DOHH2 (cell line): ENCODE data around the gene SLC44A3.

Experiments used
- H3F3A ChIP-seq: fragments of 200-600 bp; sonication (generic), shearing (Covaris generic); 2 replicates; pipeline ENCODE4 v1.6.0; 2016; ENCODE audit warnings: antibody characterized with exemption, mild to moderate bottlenecking; ENCODE audit not compliant: control insufficient read depth, insufficient read depth
- H3K27ac ChIP-seq: fragments of 200-600 bp; sonication (generic); 2 replicates; pipeline ENCODE4 v1.5.1; 2014; ENCODE audit warnings: low read depth, mild to moderate bottlenecking, low read length, moderate library complexity
- H3K27me3 ChIP-seq: fragments of 200-600 bp; sonication (generic); 2 replicates; pipeline ENCODE4 v1.6.1; 2014; ENCODE audit warnings: mild to moderate bottlenecking, low read length, mixed read lengths; ENCODE audit not compliant: control insufficient read depth
- H3K36me3 ChIP-seq: fragments of 200-600 bp; sonication (generic); 2 replicates; pipeline ENCODE4 v1.6.1; 2014; ENCODE audit warnings: mild to moderate bottlenecking, low read length, moderate library complexity, mixed read lengths; ENCODE audit not compliant: control insufficient read depth
- H3K4me1 ChIP-seq: fragments of 200-600 bp; sonication (generic); 2 replicates; pipeline ENCODE4 v1.6.1; 2014; ENCODE audit warnings: mild to moderate bottlenecking, low read length, mixed read lengths; ENCODE audit not compliant: control insufficient read depth
- H3K4me2 ChIP-seq: fragments of 200-600 bp; sonication (generic); 2 replicates; pipeline ENCODE4 v1.6.0; 2014; ENCODE audit warnings: mild to moderate bottlenecking, low read length, moderate library complexity
- H3K4me3 ChIP-seq: fragments of 200-600 bp; sonication (generic); 2 replicates; pipeline ENCODE4 v1.5.1; 2014; ENCODE audit warnings: mild to moderate bottlenecking, low read length, mixed read lengths
- H3K79me2 ChIP-seq: fragments of 200-600 bp; sonication (generic); 2 replicates; pipeline ENCODE4 v1.6.1; 2014; ENCODE audit warnings: mild to moderate bottlenecking, low read length, mixed read lengths; ENCODE audit not compliant: control insufficient read depth
- H3K9me2 ChIP-seq: fragments of 200-600 bp; sonication (generic); replicated peaks from 2 replicates; pipeline ENCODE4 v1.6.1; 2014; ENCODE audit warnings: mild to moderate bottlenecking, low read length, mixed read lengths; ENCODE audit not compliant: control insufficient read depth
- H3K9me3 ChIP-seq: fragments of 200-600 bp; sonication (generic); 2 replicates; pipeline ENCODE4 v1.6.1; 2014; ENCODE audit warnings: antibody characterized with exemption, low read length, mixed read lengths; ENCODE audit not compliant: control insufficient read depth, insufficient read depth
- H4K20me1 ChIP-seq: fragments of 200-600 bp; sonication (generic); 2 replicates; pipeline ENCODE4 v1.6.0; 2014; ENCODE audit warnings: low read depth, mild to moderate bottlenecking, antibody characterized with exemption, low read length, moderate library complexity; ENCODE audit not compliant: control insufficient read depth, insufficient read depth
- EZH2phosphoT487 ChIP-seq: fragments of 200-600 bp; sonication (generic); IDR thresholded peaks from 2 replicates; pipeline ENCODE4 v1.6.1; 2017; ENCODE audit warnings: borderline replicate concordance, mild to moderate bottlenecking, antibody characterized with exemption, low read length, moderate library complexity, mixed read lengths
- TF ChIP-seq, protein P1 (sequence below): fragments of 200-600 bp; sonication (generic); IDR thresholded peaks from one replicate; pipeline ENCODE4 v1.5.1; 2014; ENCODE audit warnings: antibody characterized with exemption, mild to moderate bottlenecking, low read depth, low read length; ENCODE audit not compliant: poor library complexity, severe bottlenecking

The SLC44A3 gene

DNA sequence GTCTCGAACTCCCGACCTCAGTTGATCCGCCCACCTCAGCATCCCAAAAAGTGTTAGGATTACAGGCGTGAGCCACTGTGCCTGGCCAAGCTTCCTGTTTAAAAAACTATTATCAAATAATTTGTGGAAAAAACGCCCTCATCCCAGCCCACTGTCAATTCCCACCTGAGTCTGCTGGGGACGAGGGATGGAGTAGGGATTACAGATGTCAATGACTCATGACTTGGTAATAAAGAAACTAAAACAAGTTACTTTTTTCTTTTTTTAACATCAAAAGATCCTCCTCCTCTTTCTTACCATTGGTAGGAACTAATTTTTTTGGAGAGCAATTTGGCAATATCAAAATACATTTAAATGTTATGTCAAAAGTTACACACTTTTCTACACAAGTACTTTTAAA is 97.1 kb downstream of the SLC44A3 start:
- Histone ChIP-seq H4K20me1 (no peaks in the 10 kb centered on the region), H3K27ac (no peak overlapping the region), H3K9me2 (no peaks in the 10 kb centered on the region), H3K4me3 (no peak overlapping the region), H3K4me1 (no peaks in the 10 kb centered on the region), H3K4me2 (no peak overlapping the region), H3K79me2 (no peaks in the 10 kb centered on the region), H3K9me3 (no peaks in the 10 kb centered on the region), H3F3A (no peaks in the 10 kb centered on the region), H3K36me3 (no peaks in the 10 kb centered on the region), H3K27me3 (peaks cover 3% of the 10 kb centered on the region)
- TF ChIP-seq, protein P1, sequence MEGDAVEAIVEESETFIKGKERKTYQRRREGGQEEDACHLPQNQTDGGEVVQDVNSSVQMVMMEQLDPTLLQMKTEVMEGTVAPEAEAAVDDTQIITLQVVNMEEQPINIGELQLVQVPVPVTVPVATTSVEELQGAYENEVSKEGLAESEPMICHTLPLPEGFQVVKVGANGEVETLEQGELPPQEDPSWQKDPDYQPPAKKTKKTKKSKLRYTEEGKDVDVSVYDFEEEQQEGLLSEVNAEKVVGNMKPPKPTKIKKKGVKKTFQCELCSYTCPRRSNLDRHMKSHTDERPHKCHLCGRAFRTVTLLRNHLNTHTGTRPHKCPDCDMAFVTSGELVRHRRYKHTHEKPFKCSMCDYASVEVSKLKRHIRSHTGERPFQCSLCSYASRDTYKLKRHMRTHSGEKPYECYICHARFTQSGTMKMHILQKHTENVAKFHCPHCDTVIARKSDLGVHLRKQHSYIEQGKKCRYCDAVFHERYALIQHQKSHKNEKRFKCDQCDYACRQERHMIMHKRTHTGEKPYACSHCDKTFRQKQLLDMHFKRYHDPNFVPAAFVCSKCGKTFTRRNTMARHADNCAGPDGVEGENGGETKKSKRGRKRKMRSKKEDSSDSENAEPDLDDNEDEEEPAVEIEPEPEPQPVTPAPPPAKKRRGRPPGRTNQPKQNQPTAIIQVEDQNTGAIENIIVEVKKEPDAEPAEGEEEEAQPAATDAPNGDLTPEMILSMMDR: no peak
- no peak for TF ChIP-seq EZH2phosphoT487

DNA sequence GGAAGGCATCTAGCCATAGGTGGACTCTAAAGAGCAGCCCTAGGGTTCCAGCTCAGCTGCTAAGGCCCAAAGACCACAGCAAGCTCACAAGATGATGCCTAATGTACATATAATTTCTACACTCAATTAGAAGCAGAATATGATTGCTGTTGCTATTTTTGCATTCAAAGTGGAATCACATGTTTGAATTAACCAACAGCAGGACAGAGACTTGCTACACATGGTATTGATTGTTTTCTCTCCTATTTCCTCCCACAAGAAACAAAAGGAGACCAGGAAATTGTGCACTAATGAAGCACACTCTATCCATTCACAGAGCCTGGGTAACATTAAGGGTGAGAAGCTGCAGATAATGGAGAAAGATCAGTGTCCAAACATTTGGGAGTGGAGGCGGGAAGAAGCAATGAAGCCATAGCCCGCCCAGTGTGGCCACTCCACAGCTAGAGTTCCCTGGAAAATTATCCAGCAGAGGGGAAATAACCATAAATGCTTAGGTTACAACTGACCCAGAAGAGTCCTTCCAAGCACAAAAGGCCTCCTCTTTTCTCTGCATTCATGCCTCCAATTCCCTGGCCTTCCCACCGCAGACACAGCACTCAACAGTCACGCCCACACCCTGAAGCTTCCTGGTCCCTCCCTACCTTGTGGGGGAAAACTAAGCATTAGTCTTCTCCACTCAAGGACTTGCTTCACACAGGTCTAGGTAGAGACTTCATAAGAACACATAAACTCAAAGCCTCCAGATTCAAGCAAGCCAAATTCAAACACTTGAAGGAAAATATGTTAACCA is 99.3 kb downstream of the SLC44A3 start:
- H3K4me2 ChIP-seq: no peak overlapping the region
- H3K9me2 ChIP-seq: no peaks in the 10 kb centered on the region
- H3K27me3 ChIP-seq: peaks cover 3% of the 10 kb centered on the region
- no peaks in the 10 kb centered on the region for H4K20me1 ChIP-seq
- no peaks in the 10 kb centered on the region for H3K4me1 ChIP-seq
- TF ChIP-seq EZH2phosphoT487: no peak
- TF ChIP-seq, protein P1: no peak
- H3K9me3 ChIP-seq: no peaks in the 10 kb centered on the region
- no peak overlapping the region for H3K27ac ChIP-seq
- H3K36me3 ChIP-seq: no peaks in the 10 kb centered on the region
- no peaks in the 10 kb centered on the region for H3K79me2 ChIP-seq
- H3K4me3 ChIP-seq: no peak overlapping the region
- H3F3A ChIP-seq: no peaks in the 10 kb centered on the region

DNA sequence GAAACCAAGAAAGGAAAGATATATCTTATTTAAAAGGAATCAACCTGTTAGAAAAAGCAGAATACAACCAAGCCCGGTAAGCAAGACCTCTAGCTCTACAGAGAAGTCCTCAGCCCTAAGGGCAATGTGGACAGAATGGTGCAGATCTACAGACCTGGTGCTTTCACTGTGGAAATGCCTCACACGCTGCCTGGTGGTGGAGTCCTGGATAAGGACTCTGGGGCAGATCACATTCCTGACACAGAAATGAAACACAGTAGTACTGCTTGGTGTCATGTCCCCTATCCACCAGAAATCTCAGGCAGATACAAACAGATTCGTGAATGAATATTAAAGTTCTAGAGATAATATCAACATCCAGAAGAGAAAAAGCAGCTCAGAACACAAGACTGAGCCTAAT is 99.9 kb downstream of the SLC44A3 start:
- TF ChIP-seq, protein P1: no peak
- no peak for TF ChIP-seq EZH2phosphoT487
- Histone ChIP-seq H3K9me2 (no peaks in the 10 kb centered on the region), H3K9me3 (no peaks in the 10 kb centered on the region), H3K4me3 (no peak overlapping the region), H3F3A (no peaks in the 10 kb centered on the region), H3K27me3 (peaks cover 4% of the 10 kb centered on the region), H3K27ac (no peak overlapping the region), H3K4me1 (peaks cover under 1% of the 10 kb centered on the region), H3K4me2 (no peak overlapping the region), H4K20me1 (no peaks in the 10 kb centered on the region), H3K36me3 (no peaks in the 10 kb centered on the region), H3K79me2 (no peaks in the 10 kb centered on the region)
